ENCODE results near the gene EPB41L4B.

The EPB41L4B gene

GRCh38 chr9:109301012-109301411 is 19.8 kb downstream of the EPB41L4B start:
- CTCF ChIA-PET = no interaction called here
- no peak overlapping the region for H3K27ac ChIP-seq
- TF ChIP-seq CTCF (conservative IDR thresholded peaks at IDR 0.05; ENCODE audit: low read depth) = no peak
- POLR2A ChIA-PET (ENCODE audit: low non-redundant PET) = no interaction called here
- DNase-seq (ENCODE audit: low spot score) = no peak

DNA sequence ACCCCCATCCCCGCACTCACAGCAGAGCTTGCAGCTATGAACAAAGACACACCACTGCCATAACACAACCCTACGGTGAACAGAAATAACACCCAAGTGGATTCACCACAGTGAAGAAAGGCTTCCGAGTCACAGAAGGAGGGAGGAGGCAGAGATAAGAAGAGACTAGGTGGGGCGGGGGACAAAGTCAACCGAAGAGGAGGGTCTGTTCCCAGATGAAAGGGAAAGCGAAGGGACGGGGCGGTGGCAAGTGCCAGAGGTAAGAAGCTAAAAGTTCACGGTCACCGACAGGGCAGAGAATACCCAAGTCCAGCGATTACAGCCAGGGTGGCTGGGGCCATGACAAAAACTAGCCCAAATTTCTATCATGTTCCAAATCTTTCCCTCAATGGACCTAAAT is 21.0 kb downstream of the EPB41L4B start:
- no peak for TF ChIP-seq CTCF (conservative IDR thresholded peaks at IDR 0.05; ENCODE audit: low read depth)
- CTCF ChIA-PET = no interaction called here
- H3K27ac ChIP-seq = no peak overlapping the region
- POLR2A ChIA-PET (ENCODE audit: low non-redundant PET) = no interaction called here
- no peak for DNase-seq (ENCODE audit: low spot score)

DNA sequence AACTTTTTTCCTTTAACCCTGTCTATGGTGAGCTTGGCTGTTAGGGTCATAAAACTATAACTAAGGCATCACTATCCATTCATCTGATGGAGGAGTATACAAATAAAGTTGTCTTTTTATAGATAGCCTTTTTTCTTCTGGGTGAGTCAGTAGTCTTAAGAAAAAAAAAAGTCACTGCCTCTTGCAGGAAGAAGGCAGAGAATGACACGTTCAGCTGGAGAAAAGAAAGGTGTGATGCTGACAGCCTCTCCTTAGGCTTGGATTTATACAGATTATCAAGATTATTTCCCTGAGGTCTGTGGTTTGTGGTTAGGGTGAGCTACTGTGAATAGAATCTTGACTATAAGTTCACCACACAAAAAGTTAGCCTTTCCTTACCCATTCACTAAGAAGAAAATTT is 23.0 kb downstream of the EPB41L4B start:
- no peak for DNase-seq (ENCODE audit: low spot score)
- TF ChIP-seq CTCF (conservative IDR thresholded peaks at IDR 0.05; ENCODE audit: low read depth) = no peak
- ChIA-PET POLR2A (ENCODE audit: low non-redundant PET) (no interaction called here), CTCF (interaction anchor here (0.7 to 0.9 kb wide), 3 partner anchors 21 to 115 kb away, joined by 4 to 13 read pairs (median 8); no protein-coding TSS in a partner anchor)
- H3K27ac ChIP-seq = peak overlapping the region; percentile 44; the same call in 1 of the 2 replicates

GRCh38 chr9:109295221-109296130 is 25.4 kb downstream of the EPB41L4B start:
- ChIA-PET CTCF (interaction anchor here (0.6 to 0.7 kb wide), 3 partner anchors 14 to 225 kb away, joined by 3 to 4 read pairs (median 4); no protein-coding TSS in a partner anchor), POLR2A (ENCODE audit: low non-redundant PET) (no interaction called here)
- H3K27ac ChIP-seq = no peak overlapping the region
- DNase-seq (ENCODE audit: low spot score) = no peak
- TF ChIP-seq CTCF (conservative IDR thresholded peaks at IDR 0.05; ENCODE audit: low read depth) = no peak

- no peak for DNase-seq (ENCODE audit: low spot score)
- ChIA-PET POLR2A (ENCODE audit: low non-redundant PET) (no interaction called here), CTCF (no interaction called here)
- no peak overlapping the region for H3K27ac ChIP-seq
- TF ChIP-seq CTCF (conservative IDR thresholded peaks at IDR 0.05; ENCODE audit: low read depth) = no peak
Measured at GRCh38 chr9:109290385-109290784, 30.5 kb downstream of the EPB41L4B start.

DNA sequence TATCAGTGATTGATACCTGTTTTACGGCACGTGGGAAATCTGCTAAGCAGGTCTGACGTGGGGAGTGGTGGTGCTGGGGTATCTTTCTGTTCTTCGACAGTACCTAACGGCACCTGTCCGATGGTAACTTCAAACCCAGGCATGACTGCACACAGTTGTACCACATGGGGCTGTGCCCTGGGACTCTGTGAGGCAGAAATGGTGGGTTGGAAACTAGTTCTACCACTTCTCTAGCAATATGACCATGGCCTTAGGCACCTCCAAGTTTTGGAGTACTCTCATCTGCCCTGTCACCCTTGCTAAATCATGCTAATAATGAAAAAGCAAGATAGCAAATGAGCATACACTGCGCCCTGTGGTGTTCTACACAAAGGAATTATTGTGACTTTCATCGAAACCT is 30.9 kb downstream of the EPB41L4B start:
- no peak for TF ChIP-seq CTCF (conservative IDR thresholded peaks at IDR 0.05; ENCODE audit: low read depth)
- DNase-seq (ENCODE audit: low spot score) = no peak
- no peak overlapping the region for H3K27ac ChIP-seq
- POLR2A ChIA-PET (ENCODE audit: low non-redundant PET) = no interaction called here
- CTCF ChIA-PET = no interaction called here
